Measurements from ENCODE around the gene SRSF2. TPM values are rescaled to one million over a fixed set of nuclear protein-coding genes. Genes with fewer than 3 reads are reported as not detected.

SRSF2 gene
- total RNA-seq, 4 donors from 2014 or later, result 106 to 194 (median 148) TPM

GRCh38 chr17:76720211-76720610 lies 16.9 kb downstream of the SRSF2 start:
- Histone ChIP-seq H3K4me1 (peaks cover 6 to 70% (median 27%) of the 10 kb centered on the region in 3 donors), H3K27me3 (no peaks in the 10 kb centered on the region), H3K27ac (no peak overlapping the region), H3K9me3 (no peaks in the 10 kb centered on the region), H3K4me3 (no peak overlapping the region), H3K36me3 (peaks cover 0 to 97% of the 10 kb centered on the region in 2 donors)
- TF ChIP-seq POLR2AphosphoS5 (IDR thresholded peaks at IDR 0.05), result no peak
- no peak for TF ChIP-seq EP300 (IDR thresholded peaks at IDR 0.05)
- no peak for TF ChIP-seq CTCF (IDR thresholded peaks at IDR 0.05)
- no peak for TF ChIP-seq POLR2A (IDR thresholded peaks at IDR 0.05)
- WGBS, 2 donors (ENCODE audit: low coverage in 1 of 2), result 67 to 69% methylated on average over 1 to 2 of the region's 9 CpGs
- ATAC-seq, result no peak

- no peak for ATAC-seq
- Histone ChIP-seq H3K27me3 (no peaks in the 10 kb centered on the region), H3K27ac (no peak overlapping the region), H3K36me3 (peaks cover 0 to 94% of the 10 kb centered on the region in 2 donors), H3K4me1 (peaks cover 3 to 70% (median 18%) of the 10 kb centered on the region in 3 donors), H3K9me3 (no peaks in the 10 kb centered on the region), H3K4me3 (no peak overlapping the region)
- WGBS, 2 donors (ENCODE audit: low coverage in 1 of 2), result 61 to 73% methylated on average over 6 to 10 of the region's 16 CpGs
- TF ChIP-seq CTCF (IDR thresholded peaks at IDR 0.05), result no peak
- no peak for TF ChIP-seq EP300 (IDR thresholded peaks at IDR 0.05)
- TF ChIP-seq POLR2A (IDR thresholded peaks at IDR 0.05), result no peak
- TF ChIP-seq POLR2AphosphoS5 (IDR thresholded peaks at IDR 0.05), result no peak
Observed at GRCh38 chr17:76718516-76718915, 18.6 kb downstream of the SRSF2 start.

GRCh38 chr17:76716839-76717215 lies 20.3 kb downstream of the SRSF2 start:
- H3K36me3 ChIP-seq, result peaks cover 0 to 90% of the 10 kb centered on the region in 2 donors
- no peaks in the 10 kb centered on the region for H3K9me3 ChIP-seq
- H3K4me3 ChIP-seq, result no peak overlapping the region
- H3K27me3 ChIP-seq, result no peaks in the 10 kb centered on the region
- peak overlapping the region; percentile 59 to 85 (median 71) for H3K27ac ChIP-seq
- ATAC-seq, result no peak
- H3K4me1 ChIP-seq, result peaks cover 3 to 62% (median 13%) of the 10 kb centered on the region in 3 donors
- WGBS, 2 donors (ENCODE audit: low coverage in 1 of 2), result 67 to 74% methylated on average over 6 of the region's 6 CpGs
- TF ChIP-seq CTCF (IDR thresholded peaks at IDR 0.05), result no peak
- no peak for TF ChIP-seq EP300 (IDR thresholded peaks at IDR 0.05)
- TF ChIP-seq POLR2A (IDR thresholded peaks at IDR 0.05), result no peak
- TF ChIP-seq POLR2AphosphoS5 (IDR thresholded peaks at IDR 0.05), result no peak

GRCh38 chr17:76716146-76716838 lies 20.8 kb downstream of the SRSF2 start:
- H3K36me3 ChIP-seq, result peaks cover 0 to 85% of the 10 kb centered on the region in 2 donors
- no peaks in the 10 kb centered on the region for H3K27me3 ChIP-seq
- H3K27ac ChIP-seq, result peak overlapping the region; percentile 59 to 85 (median 71)
- 48 to 83% methylated on average over 6 to 13 of the region's 13 CpGs for WGBS, 2 donors (ENCODE audit: low coverage in 1 of 2)
- TF ChIP-seq POLR2A (IDR thresholded peaks at IDR 0.05) (no peak), POLR2AphosphoS5 (IDR thresholded peaks at IDR 0.05) (peak; percentile 87)
- H3K4me3 ChIP-seq, result no peak overlapping the region
- H3K9me3 ChIP-seq, result no peaks in the 10 kb centered on the region
- peaks cover 8 to 62% (median 19%) of the 10 kb centered on the region in 3 donors for H3K4me1 ChIP-seq
- ATAC-seq, result peak; percentile 81

- H3K27me3 ChIP-seq, result no peaks in the 10 kb centered on the region
- peaks cover 0 to 76% of the 10 kb centered on the region in 2 donors for H3K36me3 ChIP-seq
- peak overlapping the region; percentile 27 to 85 (median 64) for H3K27ac ChIP-seq
- TF ChIP-seq EP300 (IDR thresholded peaks at IDR 0.05) (no peak), POLR2A (IDR thresholded peaks at IDR 0.05) (no peak), POLR2AphosphoS5 (IDR thresholded peaks at IDR 0.05) (no peak), CTCF (IDR thresholded peaks at IDR 0.05) (no peak)
- no peak for ATAC-seq
- 77% methylated on average over 2 of the region's 2 CpGs; no CpG with 5 or more reads in 1 of the 2 donors for WGBS, 2 donors (ENCODE audit: low coverage in 1 of 2)
- H3K4me1 ChIP-seq, result peaks cover 10 to 58% (median 22%) of the 10 kb centered on the region in 3 donors
- H3K9me3 ChIP-seq, result no peaks in the 10 kb centered on the region
- no peak overlapping the region for H3K4me3 ChIP-seq
Observed at GRCh38 chr17:76715496-76715830, 21.7 kb downstream of the SRSF2 start.
